GM23338 (cell line): ENCODE data around the gene OR51D1.

Experiments
- CREB1 ChIP-seq: fragments of 250-450 bp; sonication (Bioruptor Pico); IDR thresholded peaks from 2 replicates; pipeline ENCODE4 v1.5.0; 2020; ENCODE audit warnings: low read depth, mild to moderate bottlenecking, moderate library complexity
- CTCF ChIP-seq, 2 experiments: fragments of 200-600 bp in 1 of 2; sonication (generic) in 1 of 2; conservative IDR thresholded peaks; 2 replicates each; pipeline versions ENCODE4 v1.5.1 to v1.6.1; 2016 to 2017; ENCODE audit warnings: antibody characterized with exemption in 2 of 2, low read depth in 2 of 2, mild to moderate bottlenecking in 2 of 2, moderate library complexity in 1 of 2
- EZH2 ChIP-seq: fragments of 200-600 bp; sonication (generic); IDR thresholded peaks from one replicate; pipeline ENCODE4 v1.8.0; 2017; ENCODE audit warnings: antibody characterized with exemption, mild to moderate bottlenecking, low read depth; ENCODE audit not compliant: unreplicated experiment
- REST ChIP-seq: IDR thresholded peaks from one replicate; pipeline ENCODE4 v1.6.1; 2018; ENCODE audit warnings: antibody characterized with exemption; ENCODE audit not compliant: unreplicated experiment
- ZNF462 ChIP-seq: fragments of 250-450 bp; sonication (Bioruptor Pico); IDR thresholded peaks from 2 replicates; pipeline ENCODE4 v1.5.0; 2020; ENCODE audit warnings: mild to moderate bottlenecking, moderate library complexity

GRCh38 chr11:4682623-4683419 lies 45.5 kb downstream of the OR51D1 start:
- no peak for TF ChIP-seq CREB1 (CRISPR knock-in tag)
- TF ChIP-seq CTCF (conservative IDR thresholded peaks at IDR 0.05; ENCODE audit: low read depth in 2 of 2) = no peak
- TF ChIP-seq ZNF462 = no peak
- no peak for TF ChIP-seq REST
- TF ChIP-seq EZH2 = no peak
